ENCODE results near the gene KCNQ1.

- TF ChIP-seq POLR2A (IDR thresholded peaks at IDR 0.05) (no peak), CTCF (IDR thresholded peaks at IDR 0.05) (no peak), POLR2AphosphoS5 (IDR thresholded peaks at IDR 0.05; ENCODE audit: insufficient read depth in 1 of 2, low read depth in 1 of 2) (no peak)
These were observed 299.4 kb downstream of the KCNQ1 start for GRCh38 chr11:2744166-2744565.
